K562 (cell line): ENCODE data around the gene USP44. TPM values are rescaled to one million over a fixed set of nuclear protein-coding genes. Genes with fewer than 3 reads are reported as not detected.

Experiments
- EP300 ChIP-seq: IDR thresholded peaks from 2 replicates; pipeline ENCODE4 v1.6.1; 2012; ENCODE audit warnings: low read length, improper control_type of control experiment
- FOXK1 ChIP-seq: sonication (generic); formaldehyde crosslinking; IDR thresholded peaks from 2 replicates; pipeline ENCODE4 v1.8.0; 2022; ENCODE audit warnings: missing genetic modification reagents, mild to moderate bottlenecking, borderline replicate concordance
- FOXK2 ChIP-seq, 2 experiments: fragments of 450-650 bp; IDR thresholded peaks in 1 of 2; conservative IDR thresholded peaks in 1 of 2; 2 replicates each; pipeline ENCODE4 v1.6.1; 2016; ENCODE audit warnings: low read depth in 2 of 2, mild to moderate bottlenecking in 1 of 2
- SP1 ChIP-seq: sonication (generic); formaldehyde crosslinking; IDR thresholded peaks from 2 replicates; pipeline ENCODE4 v1.8.1; 2022; ENCODE audit warnings: mild to moderate bottlenecking, missing genetic modification reagents
- polyA plus RNA-seq, 8 experiments: library from polyadenylated mRNA; depleted of rRNA in 4 of 8; stranded (reverse) in 5 of 8; unstranded in 3 of 8; fragments of >200 nt; fragmentation: Nextera tagmentation in 2 of 8; fragmentation: Illumina TruSeq in 1 of 8; extraction: Ambion mirVana in 2 of 8; extraction: Trizol in 1 of 8; gene quantifications; 2 replicates each; pipeline versions ENCODE4 v1.2.1 to v1.2.3, GENCODE V29; 2011 to 2014; ENCODE audit warnings: inconsistent platforms in 1 of 8, missing spikeins in 1 of 8
- total RNA-seq, 7 experiments: library from RNA; depleted of rRNA in 6 of 7; stranded (reverse); fragments of >200 nt in 6 of 7; fragmentation: Illumina TruSeq in 2 of 7; extraction: Trizol in 2 of 7; gene quantifications; 2 replicates each; pipeline versions ENCODE4 v1.2.1 to v1.2.3, GENCODE V29; 2011 to 2021; ENCODE audit warnings: low replicate concordance in 1 of 7
- TF ChIP-seq, protein P1 (sequence below): sonication (generic); formaldehyde crosslinking; IDR thresholded peaks from 2 replicates; pipeline ENCODE4 v1.8.0; 2023; ENCODE audit warnings: mild to moderate bottlenecking, missing genetic modification reagents
- TF ChIP-seq, protein P2 (sequence below), 2 experiments: fragments of 450-650 bp; IDR thresholded peaks; 2 replicates each; pipeline ENCODE4 v1.6.1; 2016; ENCODE audit warnings: mild to moderate bottlenecking in 2 of 2, borderline replicate concordance in 1 of 2, low read depth in 1 of 2, moderate library complexity in 1 of 2
- TF ChIP-seq, protein P3 (sequence below): fragments of 450-650 bp; conservative IDR thresholded peaks from 2 replicates; pipeline ENCODE4 v1.6.1; 2016; ENCODE audit warnings: missing genetic modification characterization, low read depth, mild to moderate bottlenecking, missing compliant biosample characterization, moderate library complexity

USP44 gene
- total and polyA plus RNA-seq, 9 of the 15 experiments (the other 6 are each of a cell fraction or from before 2014, with no cell fraction given): 2.1 to 5.7 (median 2.8) TPM

DNA sequence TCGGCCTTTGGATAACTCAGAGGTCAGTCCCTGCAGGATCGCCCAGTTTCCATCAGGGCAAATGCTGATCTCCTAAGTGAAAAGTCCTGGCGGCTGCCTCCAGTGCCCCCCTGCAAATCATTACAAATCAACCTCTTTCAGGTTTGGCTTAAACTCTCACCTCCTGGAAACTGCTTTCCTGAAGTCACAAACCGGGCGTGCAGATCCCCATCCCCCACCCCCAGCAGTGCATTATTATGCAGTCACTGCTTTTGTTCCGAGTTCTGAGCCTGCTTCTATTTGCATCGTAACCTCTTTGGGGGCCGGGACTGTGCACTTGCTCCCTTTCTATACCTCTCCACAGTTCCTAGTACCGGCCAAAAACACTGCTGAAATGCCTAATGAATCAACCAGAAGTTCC, at the start of gene USP44 (continued):
- TF ChIP-seq FOXK2 (conservative IDR thresholded peaks at IDR 0.05 in 1 of 2, IDR thresholded peaks at IDR 0.05 in 1 of 2; ENCODE audit: low read depth in 2 of 2): no peak
- TF ChIP-seq EP300: no peak
- TF ChIP-seq, protein P1, sequence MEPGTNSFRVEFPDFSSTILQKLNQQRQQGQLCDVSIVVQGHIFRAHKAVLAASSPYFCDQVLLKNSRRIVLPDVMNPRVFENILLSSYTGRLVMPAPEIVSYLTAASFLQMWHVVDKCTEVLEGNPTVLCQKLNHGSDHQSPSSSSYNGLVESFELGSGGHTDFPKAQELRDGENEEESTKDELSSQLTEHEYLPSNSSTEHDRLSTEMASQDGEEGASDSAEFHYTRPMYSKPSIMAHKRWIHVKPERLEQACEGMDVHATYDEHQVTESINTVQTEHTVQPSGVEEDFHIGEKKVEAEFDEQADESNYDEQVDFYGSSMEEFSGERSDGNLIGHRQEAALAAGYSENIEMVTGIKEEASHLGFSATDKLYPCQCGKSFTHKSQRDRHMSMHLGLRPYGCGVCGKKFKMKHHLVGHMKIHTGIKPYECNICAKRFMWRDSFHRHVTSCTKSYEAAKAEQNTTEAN (CRISPR knock-in tag): no peak
- TF ChIP-seq, protein P2, sequence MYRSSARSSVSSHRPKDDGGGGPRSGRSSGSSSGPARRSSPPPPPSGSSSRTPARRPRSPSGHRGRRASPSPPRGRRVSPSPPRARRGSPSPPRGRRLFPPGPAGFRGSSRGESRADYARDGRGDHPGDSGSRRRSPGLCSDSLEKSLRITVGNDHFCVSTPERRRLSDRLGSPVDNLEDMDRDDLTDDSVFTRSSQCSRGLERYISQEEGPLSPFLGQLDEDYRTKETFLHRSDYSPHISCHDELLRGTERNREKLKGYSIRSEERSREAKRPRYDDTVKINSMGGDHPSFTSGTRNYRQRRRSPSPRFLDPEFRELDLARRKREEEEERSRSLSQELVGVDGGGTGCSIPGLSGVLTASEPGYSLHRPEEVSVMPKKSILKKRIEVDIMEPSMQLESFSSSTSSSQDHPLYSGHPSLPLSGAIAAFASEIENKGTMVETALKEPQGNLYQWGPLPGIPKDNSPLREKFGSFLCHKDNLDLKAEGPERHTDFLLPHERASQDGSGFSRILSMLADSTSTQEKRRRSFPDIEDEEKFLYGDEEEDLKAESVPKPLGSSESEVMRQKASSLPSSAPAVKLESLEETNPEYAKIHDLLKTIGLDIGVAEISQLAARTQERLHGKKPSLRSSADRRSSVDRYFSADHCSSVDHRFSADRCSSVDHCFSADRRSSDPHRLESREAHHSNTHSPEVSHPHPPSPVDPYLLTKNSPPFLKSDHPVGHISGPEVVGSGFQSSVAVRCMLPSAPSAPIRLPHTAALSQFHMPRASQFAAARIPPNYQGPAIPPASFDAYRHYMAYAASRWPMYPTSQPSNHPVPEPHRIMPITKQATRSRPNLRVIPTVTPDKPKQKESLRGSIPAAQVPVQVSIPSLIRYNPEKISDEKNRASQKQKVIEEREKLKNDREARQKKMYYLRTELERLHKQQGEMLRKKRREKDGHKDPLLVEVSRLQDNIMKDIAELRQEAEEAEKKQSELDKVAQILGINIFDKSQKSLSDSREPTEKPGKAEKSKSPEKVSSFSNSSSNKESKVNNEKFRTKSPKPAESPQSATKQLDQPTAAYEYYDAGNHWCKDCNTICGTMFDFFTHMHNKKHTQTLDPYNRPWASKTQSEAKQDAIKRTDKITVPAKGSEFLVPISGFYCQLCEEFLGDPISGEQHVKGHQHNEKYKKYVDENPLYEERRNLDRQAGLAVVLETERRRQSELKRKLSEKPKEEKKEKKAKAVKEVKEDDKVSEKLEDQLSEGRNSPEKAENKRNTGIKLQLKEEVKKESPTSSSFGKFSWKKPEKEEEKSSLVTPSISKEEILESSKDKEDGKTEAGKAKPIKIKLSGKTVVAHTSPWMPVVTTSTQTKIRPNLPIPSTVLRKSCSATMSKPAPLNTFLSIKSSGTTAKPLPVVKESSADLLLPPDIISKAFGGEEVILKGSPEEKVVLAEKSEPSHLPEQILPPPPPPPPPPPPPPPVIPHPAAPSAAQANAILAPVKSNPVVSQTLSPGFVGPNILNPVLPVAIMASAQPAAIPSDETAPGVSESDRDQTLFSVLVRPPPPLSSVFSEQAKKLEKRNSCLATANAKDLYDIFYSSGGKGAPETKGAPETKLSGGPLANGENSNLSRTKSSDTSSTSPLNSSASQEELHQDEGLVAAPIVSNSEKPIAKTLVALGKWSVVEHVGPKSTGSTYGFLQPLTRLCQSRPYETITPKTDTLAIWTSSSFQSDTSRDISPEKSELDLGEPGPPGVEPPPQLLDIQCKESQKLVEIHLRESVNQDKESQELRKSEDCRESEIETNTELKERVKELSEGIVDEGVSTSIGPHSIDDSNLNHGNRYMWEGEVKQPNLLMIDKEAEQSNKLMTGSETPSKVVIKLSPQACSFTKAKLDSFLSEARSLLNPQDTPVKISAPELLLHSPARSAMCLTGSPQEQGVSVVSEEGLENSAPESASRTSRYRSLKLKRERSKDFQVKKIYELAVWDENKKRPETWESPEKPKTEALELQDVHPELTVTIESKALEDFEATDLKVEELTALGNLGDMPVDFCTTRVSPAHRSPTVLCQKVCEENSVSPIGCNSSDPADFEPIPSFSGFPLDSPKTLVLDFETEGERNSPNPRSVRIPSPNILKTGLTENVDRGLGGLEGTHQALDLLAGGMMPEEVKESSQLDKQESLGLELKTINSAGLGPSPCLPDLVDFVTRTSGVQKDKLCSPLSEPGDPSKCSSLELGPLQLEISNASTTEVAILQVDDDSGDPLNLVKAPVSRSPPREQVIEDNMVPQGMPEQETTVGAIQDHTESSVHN (IDR thresholded peaks at IDR 0.05; ENCODE audit: borderline replicate concordance in 1 of 2, low read depth in 1 of 2): no peak
- no peak for TF ChIP-seq SP1 (CRISPR knock-in tag)
- TF ChIP-seq FOXK1: no peak
- TF ChIP-seq, protein P3, sequence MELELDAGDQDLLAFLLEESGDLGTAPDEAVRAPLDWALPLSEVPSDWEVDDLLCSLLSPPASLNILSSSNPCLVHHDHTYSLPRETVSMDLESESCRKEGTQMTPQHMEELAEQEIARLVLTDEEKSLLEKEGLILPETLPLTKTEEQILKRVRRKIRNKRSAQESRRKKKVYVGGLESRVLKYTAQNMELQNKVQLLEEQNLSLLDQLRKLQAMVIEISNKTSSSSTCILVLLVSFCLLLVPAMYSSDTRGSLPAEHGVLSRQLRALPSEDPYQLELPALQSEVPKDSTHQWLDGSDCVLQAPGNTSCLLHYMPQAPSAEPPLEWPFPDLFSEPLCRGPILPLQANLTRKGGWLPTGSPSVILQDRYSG: no peak
